Measurements from ENCODE around the gene GLDC. TPM values are rescaled to one million over a fixed set of nuclear protein-coding genes. Genes with fewer than 3 reads are reported as not detected.
A peak's percentile ranks its signal among the peaks of the same experiment; 100 is the strongest.

GLDC gene
- total RNA-seq, 1 experiment from 2014 or later: 66.8 TPM

DNA sequence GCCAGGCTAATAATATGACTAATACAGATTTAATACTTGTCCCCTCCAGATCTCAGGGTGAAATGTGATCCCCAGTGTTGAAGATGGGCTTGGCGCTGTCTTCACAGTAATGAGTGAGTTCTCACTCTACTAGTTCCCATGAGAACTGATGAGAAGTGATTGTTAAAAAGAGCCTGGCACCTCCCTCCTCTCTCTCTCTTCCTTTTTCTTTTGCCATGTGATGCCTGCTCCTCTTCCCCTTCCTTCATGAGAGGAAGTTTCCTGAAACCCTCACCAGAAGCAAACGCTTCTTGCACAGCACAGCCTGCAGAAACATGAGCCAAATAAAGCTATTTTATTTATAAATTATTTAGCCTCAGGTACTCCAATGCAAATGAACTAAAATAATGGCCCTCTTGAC is 55.2 kb downstream of the GLDC start:
- Histone ChIP-seq H3K27me3 (ENCODE audit: control insufficient read depth, insufficient read depth, low read length) (no peaks in the 10 kb centered on the region), H3K36me3 (replicated peaks; ENCODE audit: control insufficient read depth, insufficient read depth, low read length) (peaks cover 29% of the 10 kb centered on the region), H3K4me3 (ENCODE audit: insufficient read depth, low read depth, low read length) (no peak overlapping the region)
- no peak for DNase-seq

- Histone ChIP-seq H3K36me3 (replicated peaks; ENCODE audit: control insufficient read depth, insufficient read depth, low read length) (peaks cover 38% of the 10 kb centered on the region), H3K4me3 (ENCODE audit: insufficient read depth, low read depth, low read length) (no peak overlapping the region), H3K27me3 (ENCODE audit: control insufficient read depth, insufficient read depth, low read length) (no peaks in the 10 kb centered on the region)
- DNase-seq: peak; percentile 24
These were observed 60.5 kb downstream of the GLDC start for GRCh38 chr9:6584881-6585597.

DNA sequence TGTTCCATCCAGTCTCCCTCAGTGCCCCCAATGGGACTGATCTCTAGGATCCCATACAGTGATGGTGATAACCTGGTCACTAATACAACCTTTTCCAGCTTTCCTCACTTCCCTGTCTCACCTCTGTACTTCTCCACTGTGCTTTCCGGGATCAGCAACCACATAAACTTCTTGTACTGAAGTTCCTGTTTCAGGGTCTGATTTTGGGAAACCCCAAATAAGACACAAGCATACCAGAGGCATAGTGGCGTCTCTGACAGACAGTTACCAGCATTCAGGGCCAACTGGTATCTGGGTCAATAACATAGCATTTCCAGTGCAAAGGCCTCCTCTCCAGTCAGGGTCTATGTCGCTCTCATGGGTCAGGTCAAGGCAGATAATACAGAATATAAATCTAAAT is 64.3 kb downstream of the GLDC start:
- no peak for DNase-seq
- H3K27me3 ChIP-seq (ENCODE audit: control insufficient read depth, insufficient read depth, low read length): no peaks in the 10 kb centered on the region
- peaks cover 28% of the 10 kb centered on the region for H3K36me3 ChIP-seq (replicated peaks; ENCODE audit: control insufficient read depth, insufficient read depth, low read length)
- no peak overlapping the region for H3K4me3 ChIP-seq (ENCODE audit: insufficient read depth, low read depth, low read length)

DNA sequence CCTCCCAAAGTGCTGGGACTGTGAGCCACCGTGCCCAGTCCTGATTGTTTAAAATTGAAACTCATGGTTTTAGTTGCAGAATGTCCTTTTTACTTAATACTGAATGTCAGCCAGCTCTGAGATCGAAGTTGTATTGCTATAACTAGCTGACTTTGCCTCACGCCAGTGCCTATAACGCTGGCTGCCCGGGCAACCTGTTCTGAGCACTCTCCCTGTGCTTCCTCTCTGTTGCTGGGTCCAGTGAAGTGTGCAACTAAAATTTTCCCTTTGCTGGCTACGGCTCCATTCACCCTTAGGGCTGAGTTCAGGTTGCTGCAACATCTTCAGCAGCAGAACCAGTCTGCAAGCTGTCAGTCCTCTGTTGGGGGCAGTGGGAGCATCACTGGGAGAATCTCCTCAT is 65.9 kb downstream of the GLDC start:
- DNase-seq: no peak
- Histone ChIP-seq H3K27me3 (ENCODE audit: control insufficient read depth, insufficient read depth, low read length) (no peaks in the 10 kb centered on the region), H3K36me3 (replicated peaks; ENCODE audit: control insufficient read depth, insufficient read depth, low read length) (peaks cover 21% of the 10 kb centered on the region), H3K4me3 (ENCODE audit: insufficient read depth, low read depth, low read length) (no peak overlapping the region)

DNA sequence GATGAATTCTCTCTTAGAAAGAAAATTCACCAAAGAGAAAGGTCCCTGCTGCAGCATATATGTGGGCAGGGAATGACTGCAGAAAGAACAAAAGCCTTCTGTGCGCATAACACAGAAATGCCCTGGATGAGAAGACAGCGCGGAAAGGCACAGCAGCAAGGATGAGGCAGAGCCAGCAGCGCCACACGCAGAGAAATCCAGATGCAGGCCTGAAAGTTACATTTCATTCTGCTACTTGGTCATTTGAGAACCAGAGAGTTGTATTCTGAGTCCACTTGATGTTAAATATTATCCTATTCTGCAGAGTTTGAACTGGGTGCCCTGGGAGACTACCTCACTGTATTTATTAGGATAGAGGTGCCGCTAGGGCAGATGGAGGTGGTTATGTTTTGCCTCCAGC is 68.5 kb downstream of the GLDC start:
- DNase-seq: no peak
- H3K36me3 ChIP-seq (replicated peaks; ENCODE audit: control insufficient read depth, insufficient read depth, low read length): peaks cover 18% of the 10 kb centered on the region
- no peak overlapping the region for H3K4me3 ChIP-seq (ENCODE audit: insufficient read depth, low read depth, low read length)
- no peaks in the 10 kb centered on the region for H3K27me3 ChIP-seq (ENCODE audit: control insufficient read depth, insufficient read depth, low read length)

GRCh38 chr9:6575324-6576034 is 70.0 kb downstream of the GLDC start:
- Histone ChIP-seq H3K36me3 (replicated peaks; ENCODE audit: control insufficient read depth, insufficient read depth, low read length) (peaks cover 12% of the 10 kb centered on the region), H3K4me3 (ENCODE audit: insufficient read depth, low read depth, low read length) (no peak overlapping the region), H3K27me3 (ENCODE audit: control insufficient read depth, insufficient read depth, low read length) (no peaks in the 10 kb centered on the region)
- no peak for DNase-seq

DNA sequence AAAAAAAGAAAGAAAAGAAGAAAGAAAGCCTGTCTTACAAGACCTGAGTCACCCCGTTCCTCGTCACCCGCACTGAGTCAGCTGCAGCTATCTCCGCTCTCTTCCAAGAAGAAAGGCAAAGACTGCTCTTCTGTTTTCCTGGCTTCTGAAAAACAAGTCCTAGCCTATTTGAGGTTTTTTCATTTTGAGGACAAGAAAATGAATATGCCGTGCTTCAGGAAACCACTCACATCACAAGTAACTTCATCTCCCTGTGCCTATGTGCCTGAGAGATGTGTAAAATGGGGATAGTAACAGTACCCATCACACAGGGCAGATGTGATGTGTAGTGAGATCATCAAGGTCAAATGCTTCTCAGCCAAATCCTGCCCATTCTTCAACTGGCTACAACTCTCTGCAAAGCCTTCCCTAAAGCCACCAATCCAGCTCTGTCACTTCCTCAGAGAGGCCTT is 78.4 kb downstream of the GLDC start:
- Histone ChIP-seq H3K4me3 (ENCODE audit: insufficient read depth, low read depth, low read length) (no peak overlapping the region), H3K36me3 (replicated peaks; ENCODE audit: control insufficient read depth, insufficient read depth, low read length) (peaks cover 17% of the 10 kb centered on the region), H3K27me3 (ENCODE audit: control insufficient read depth, insufficient read depth, low read length) (no peaks in the 10 kb centered on the region)
- DNase-seq: no peak

DNA sequence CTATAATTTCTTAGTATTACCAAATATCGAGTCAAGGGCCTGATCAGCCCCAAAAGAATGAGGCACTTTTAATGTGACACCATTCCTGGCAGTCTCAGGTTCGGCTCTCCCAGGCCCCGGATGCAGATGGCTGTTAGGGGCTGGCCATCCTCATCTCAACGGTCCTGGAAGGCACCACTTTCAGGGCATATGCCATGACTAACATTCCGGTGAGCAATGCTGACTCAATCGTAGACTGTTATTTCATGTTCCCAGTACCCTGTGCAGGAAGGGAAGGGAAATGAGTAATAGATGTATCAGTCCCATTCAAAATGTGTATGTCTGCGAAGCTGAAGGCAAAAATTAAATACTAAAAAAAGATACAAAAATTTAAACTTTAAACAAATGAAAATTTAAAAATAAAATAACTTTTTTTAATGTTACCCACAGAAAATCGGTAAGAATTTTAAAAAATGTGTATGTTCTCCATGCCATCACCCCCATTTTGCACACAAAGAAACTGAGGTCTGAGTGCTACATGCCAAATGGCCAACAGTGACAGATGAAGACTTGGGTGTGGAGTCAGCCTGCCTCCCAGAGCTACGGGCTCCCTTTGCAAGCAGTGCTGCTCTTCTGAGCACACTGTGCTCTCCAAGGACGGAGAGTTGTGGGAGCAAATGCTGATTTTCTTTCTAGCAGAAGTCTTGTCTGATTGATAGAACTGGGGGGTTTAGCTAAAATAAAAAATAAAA is 79.0 kb downstream of the GLDC start:
- no peak for DNase-seq

GRCh38 chr9:6565312-6565711 is 80.2 kb downstream of the GLDC start:
- DNase-seq: no peak
- peaks cover 17% of the 10 kb centered on the region for H3K36me3 ChIP-seq (replicated peaks; ENCODE audit: control insufficient read depth, insufficient read depth, low read length)
- no peak overlapping the region for H3K4me3 ChIP-seq (ENCODE audit: insufficient read depth, low read depth, low read length)
- H3K27me3 ChIP-seq (ENCODE audit: control insufficient read depth, insufficient read depth, low read length): no peaks in the 10 kb centered on the region

More for the DNA sequence above, 79.0 kb downstream of the GLDC start:
- Histone ChIP-seq H3K27me3 (ENCODE audit: control insufficient read depth, insufficient read depth, low read length) (no peaks in the 10 kb centered on the region), H3K36me3 (replicated peaks; ENCODE audit: control insufficient read depth, insufficient read depth, low read length) (peaks cover 17% of the 10 kb centered on the region), H3K4me3 (ENCODE audit: insufficient read depth, low read depth, low read length) (no peak overlapping the region)

GRCh38 chr9:6564868-6565267 is 80.7 kb downstream of the GLDC start:
- Histone ChIP-seq H3K36me3 (replicated peaks; ENCODE audit: control insufficient read depth, insufficient read depth, low read length) (peaks cover 19% of the 10 kb centered on the region), H3K27me3 (ENCODE audit: control insufficient read depth, insufficient read depth, low read length) (no peaks in the 10 kb centered on the region), H3K4me3 (ENCODE audit: insufficient read depth, low read depth, low read length) (no peak overlapping the region)
- no peak for DNase-seq

DNA sequence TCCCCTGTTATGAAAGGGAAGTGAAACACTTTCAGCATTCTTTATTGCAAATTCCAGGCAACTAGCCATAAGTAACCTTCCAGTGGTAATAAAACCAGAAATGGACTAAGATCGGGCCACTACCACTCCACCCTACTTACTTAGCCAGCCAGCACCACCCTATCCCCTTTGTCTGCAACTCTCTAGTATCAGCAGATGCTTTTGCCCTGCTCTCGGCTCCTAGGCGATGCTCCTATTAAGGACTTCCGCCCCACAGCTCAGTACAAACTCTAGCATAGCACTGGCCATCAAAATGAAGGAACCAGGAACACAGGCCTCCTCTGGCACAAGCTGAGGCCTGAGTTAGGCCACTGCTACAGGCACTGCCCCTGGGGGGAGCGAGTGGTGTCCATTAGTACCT is 81.2 kb downstream of the GLDC start:
- H3K4me3 ChIP-seq (ENCODE audit: insufficient read depth, low read depth, low read length): no peak overlapping the region
- no peak for DNase-seq
- no peaks in the 10 kb centered on the region for H3K27me3 ChIP-seq (ENCODE audit: control insufficient read depth, insufficient read depth, low read length)
- H3K36me3 ChIP-seq (replicated peaks; ENCODE audit: control insufficient read depth, insufficient read depth, low read length): peaks cover 20% of the 10 kb centered on the region

DNA sequence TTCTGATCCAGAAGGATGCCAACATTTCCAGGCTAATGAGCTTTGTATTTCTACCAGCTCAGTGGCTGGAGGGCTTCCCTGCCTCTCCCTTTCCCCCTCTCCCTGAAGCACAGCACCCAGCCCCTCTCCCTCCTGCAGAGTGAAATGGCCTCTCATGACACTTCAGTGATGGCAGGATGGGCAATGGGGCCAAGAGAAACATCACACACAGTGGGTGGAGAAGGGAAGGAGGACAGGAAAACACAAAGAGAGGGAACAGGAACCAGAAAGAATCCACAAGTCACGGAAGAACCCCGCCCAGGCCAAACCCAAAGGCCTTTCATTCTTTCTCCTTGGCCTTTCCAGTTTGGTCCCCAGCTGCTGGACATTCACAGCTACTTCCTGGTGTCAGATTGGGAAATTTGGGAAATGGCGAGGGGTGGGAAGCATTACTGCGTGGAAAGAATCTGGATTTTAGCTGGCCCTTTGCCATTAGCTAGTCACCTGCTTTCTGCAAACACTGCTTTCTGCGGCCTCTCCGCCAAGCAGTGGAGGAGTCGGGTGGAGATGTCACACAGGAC is 82.6 kb downstream of the GLDC start:
- Histone ChIP-seq H3K27me3 (ENCODE audit: control insufficient read depth, insufficient read depth, low read length) (no peaks in the 10 kb centered on the region), H3K4me3 (ENCODE audit: insufficient read depth, low read depth, low read length) (no peak overlapping the region), H3K36me3 (replicated peaks; ENCODE audit: control insufficient read depth, insufficient read depth, low read length) (peaks cover 21% of the 10 kb centered on the region)
- no peak for DNase-seq

DNA sequence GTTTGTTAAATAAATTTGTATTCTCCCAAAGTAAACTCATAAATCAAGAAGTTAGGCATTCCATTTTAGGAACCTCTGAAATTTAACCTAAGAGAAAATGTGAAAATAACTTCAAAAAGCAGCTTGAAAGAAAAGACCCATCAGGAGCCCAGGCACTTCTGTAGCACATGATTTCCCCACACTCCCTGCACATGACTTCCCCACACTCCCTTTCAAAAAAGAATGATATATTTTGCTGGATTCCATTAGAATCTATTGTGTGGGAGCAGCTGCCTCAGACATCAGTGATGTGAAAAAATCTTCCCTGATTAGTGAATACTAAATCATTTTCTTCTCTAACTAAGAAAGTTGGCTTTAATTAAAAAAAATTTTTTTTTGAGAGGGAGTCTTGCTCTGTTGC is 83.3 kb downstream of the GLDC start:
- no peak overlapping the region for H3K4me3 ChIP-seq (ENCODE audit: insufficient read depth, low read depth, low read length)
- H3K36me3 ChIP-seq (replicated peaks; ENCODE audit: control insufficient read depth, insufficient read depth, low read length): peaks cover 23% of the 10 kb centered on the region
- no peaks in the 10 kb centered on the region for H3K27me3 ChIP-seq (ENCODE audit: control insufficient read depth, insufficient read depth, low read length)
- no peak for DNase-seq

- no peak overlapping the region for H3K4me3 ChIP-seq (ENCODE audit: insufficient read depth, low read depth, low read length)
- H3K27me3 ChIP-seq (ENCODE audit: control insufficient read depth, insufficient read depth, low read length): no peaks in the 10 kb centered on the region
- H3K36me3 ChIP-seq (replicated peaks; ENCODE audit: control insufficient read depth, insufficient read depth, low read length): peaks cover 15% of the 10 kb centered on the region
- peak; percentile 58 for DNase-seq
These were observed 87.5 kb downstream of the GLDC start for GRCh38 chr9:6557883-6558616.
